Middle frontal gyrus (tissue), 1 donor: ENCODE measurements around the gene FSTL1.
"Not testable (repeated sequence)": the region's sequence is repeated elsewhere in the genome, so short reads cannot be mapped to it uniquely, and the experiment has no call there.

Experiments
- DNase-seq: peaks from one replicate; pipeline ENCODE4 v3.0.0-alpha.2; 2015; ENCODE audit warnings: low spot score; ENCODE audit errors: extremely low spot score

The FSTL1 gene

GRCh38 chr3:120418446-120418845, 32.3 kb downstream of the FSTL1 start:
- DNase-seq: no peak

GRCh38 chr3:120417272-120417911, 33.4 kb downstream of the FSTL1 start:
- DNase-seq: peak; percentile 92

GRCh38 chr3:120416868-120417267, 33.9 kb downstream of the FSTL1 start:
- DNase-seq: no peak

GRCh38 chr3:120415756-120416155, 35.0 kb downstream of the FSTL1 start:
- DNase-seq: no peak

GRCh38 chr3:120410541-120410940, 40.3 kb downstream of the FSTL1 start:
- no peak for DNase-seq

GRCh38 chr3:120410116-120410515, 40.7 kb downstream of the FSTL1 start:
- no peak for DNase-seq

- DNase-seq: no peak
These were observed 43.1 kb downstream of the FSTL1 start for GRCh38 chr3:120407508-120408287.

GRCh38 chr3:120404876-120405275, 45.9 kb downstream of the FSTL1 start:
- DNase-seq: no peak

- DNase-seq: no peak
These were observed 48.5 kb downstream of the FSTL1 start for GRCh38 chr3:120402257-120402656.

GRCh38 chr3:120399372-120399771, 51.4 kb downstream of the FSTL1 start:
- DNase-seq: no peak

- no peak for DNase-seq
These were observed 54.3 kb downstream of the FSTL1 start for GRCh38 chr3:120396469-120396868.

- no peak for DNase-seq
These were observed 56.4 kb downstream of the FSTL1 start for GRCh38 chr3:120394347-120394746.

- DNase-seq: no peak
These were observed 57.0 kb downstream of the FSTL1 start for GRCh38 chr3:120393761-120394160.

GRCh38 chr3:120393243-120393642, 57.5 kb downstream of the FSTL1 start:
- DNase-seq: no peak

GRCh38 chr3:120382941-120383447, 67.8 kb downstream of the FSTL1 start:
- no peak for DNase-seq

GRCh38 chr3:120381503-120381902, 69.3 kb downstream of the FSTL1 start:
- DNase-seq: no peak

- DNase-seq: not testable (repeated sequence)
These were observed 72.8 kb downstream of the FSTL1 start for GRCh38 chr3:120377948-120378347.

GRCh38 chr3:120370463-120370862, 80.3 kb downstream of the FSTL1 start:
- no peak for DNase-seq

- no peak for DNase-seq
These were observed 81.7 kb downstream of the FSTL1 start for GRCh38 chr3:120369037-120369467.

GRCh38 chr3:120368172-120368571, 82.6 kb downstream of the FSTL1 start:
- DNase-seq: no peak

- no peak for DNase-seq
These were observed 86.0 kb downstream of the FSTL1 start for GRCh38 chr3:120364821-120365220.

GRCh38 chr3:120364101-120364500, 86.7 kb downstream of the FSTL1 start:
- DNase-seq: no peak

- no peak for DNase-seq
These were observed 93.0 kb downstream of the FSTL1 start for GRCh38 chr3:120357807-120358206.
